ENCODE results near the gene ACP7. TPM values are rescaled to one million over a fixed set of nuclear protein-coding genes. Genes with fewer than 3 reads are reported as not detected.

Gene ACP7
- total and polyA plus RNA-seq, 12 donors = not detected

DNA sequence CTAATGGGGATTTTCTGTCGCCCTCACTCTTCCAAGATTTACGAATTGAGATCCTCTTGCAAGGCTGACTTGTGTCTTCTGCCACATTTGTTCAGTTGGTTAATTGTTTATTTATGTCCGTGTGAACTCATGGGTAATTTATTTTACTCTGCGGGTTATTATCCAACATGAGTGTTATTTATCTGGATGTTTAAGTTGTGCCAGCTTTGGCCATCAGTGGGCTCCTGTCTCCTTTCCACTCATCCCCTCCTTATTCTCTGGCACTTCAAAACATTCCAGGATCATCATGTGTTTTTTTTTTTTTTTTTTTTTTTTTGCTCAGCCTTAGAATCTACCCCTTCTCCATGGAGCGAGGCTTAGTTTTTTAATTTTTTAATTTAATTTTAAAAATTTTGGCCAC, 19.0 kb downstream of the ACP7 start:
- 38 to 73% (median 54%) methylated on average over 5 of the region's 5 CpGs for WGBS, 4 donors
- H3K27me3 ChIP-seq = peaks cover 8% of the 10 kb centered on the region
- H3K4me3 ChIP-seq = no peak overlapping the region
- no peak overlapping the region for H3K27ac ChIP-seq
- no peaks in the 10 kb centered on the region for H3K9me3 ChIP-seq (replicated peaks in 1 of 3)
- no peaks in the 10 kb centered on the region for H3K4me1 ChIP-seq (replicated peaks in 1 of 2)
- intact Hi-C loops (cut with DNase I) = no loop called here
- DNase-seq = no peak
- TF ChIP-seq, protein P1, sequence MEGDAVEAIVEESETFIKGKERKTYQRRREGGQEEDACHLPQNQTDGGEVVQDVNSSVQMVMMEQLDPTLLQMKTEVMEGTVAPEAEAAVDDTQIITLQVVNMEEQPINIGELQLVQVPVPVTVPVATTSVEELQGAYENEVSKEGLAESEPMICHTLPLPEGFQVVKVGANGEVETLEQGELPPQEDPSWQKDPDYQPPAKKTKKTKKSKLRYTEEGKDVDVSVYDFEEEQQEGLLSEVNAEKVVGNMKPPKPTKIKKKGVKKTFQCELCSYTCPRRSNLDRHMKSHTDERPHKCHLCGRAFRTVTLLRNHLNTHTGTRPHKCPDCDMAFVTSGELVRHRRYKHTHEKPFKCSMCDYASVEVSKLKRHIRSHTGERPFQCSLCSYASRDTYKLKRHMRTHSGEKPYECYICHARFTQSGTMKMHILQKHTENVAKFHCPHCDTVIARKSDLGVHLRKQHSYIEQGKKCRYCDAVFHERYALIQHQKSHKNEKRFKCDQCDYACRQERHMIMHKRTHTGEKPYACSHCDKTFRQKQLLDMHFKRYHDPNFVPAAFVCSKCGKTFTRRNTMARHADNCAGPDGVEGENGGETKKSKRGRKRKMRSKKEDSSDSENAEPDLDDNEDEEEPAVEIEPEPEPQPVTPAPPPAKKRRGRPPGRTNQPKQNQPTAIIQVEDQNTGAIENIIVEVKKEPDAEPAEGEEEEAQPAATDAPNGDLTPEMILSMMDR (IDR thresholded peaks at IDR 0.05) = no peak
- TF ChIP-seq POLR2A (IDR thresholded peaks at IDR 0.05) = no peak
- no peaks in the 10 kb centered on the region for H3K36me3 ChIP-seq (replicated peaks in 1 of 2)

GRCh38 chr19:39104186-39104596, 20.0 kb downstream of the ACP7 start:
- no peak for TF ChIP-seq POLR2A (IDR thresholded peaks at IDR 0.05)
- Histone ChIP-seq H3K9me3 (replicated peaks in 1 of 3) (no peaks in the 10 kb centered on the region), H3K4me3 (no peak overlapping the region), H3K36me3 (replicated peaks in 1 of 2) (no peaks in the 10 kb centered on the region), H3K27ac (no peak overlapping the region), H3K27me3 (no peaks in the 10 kb centered on the region), H3K4me1 (replicated peaks in 1 of 2) (no peaks in the 10 kb centered on the region)
- no peak for DNase-seq
- intact Hi-C loops (cut with DNase I) = no loop called here
- WGBS, 4 donors = 63 to 77% (median 64%) methylated on average over 5 of the region's 5 CpGs

- H3K4me1 ChIP-seq (replicated peaks in 1 of 2) = no peaks in the 10 kb centered on the region
- H3K4me3 ChIP-seq = no peak overlapping the region
- H3K9me3 ChIP-seq (replicated peaks in 1 of 3) = no peaks in the 10 kb centered on the region
- intact Hi-C loops (cut with DNase I) = no loop called here
- no peaks in the 10 kb centered on the region for H3K27me3 ChIP-seq
- H3K27ac ChIP-seq = no peak overlapping the region
- DNase-seq = no peak
- H3K36me3 ChIP-seq (replicated peaks in 1 of 2) = no peaks in the 10 kb centered on the region
- 53 to 74% (median 63%) methylated on average over 7 of the region's 7 CpGs for WGBS, 4 donors
- TF ChIP-seq POLR2A (IDR thresholded peaks at IDR 0.05) = no peak
- TF ChIP-seq, protein P1 (IDR thresholded peaks at IDR 0.05) = no peak
These were observed 22.0 kb downstream of the ACP7 start for GRCh38 chr19:39106194-39106593.

DNA sequence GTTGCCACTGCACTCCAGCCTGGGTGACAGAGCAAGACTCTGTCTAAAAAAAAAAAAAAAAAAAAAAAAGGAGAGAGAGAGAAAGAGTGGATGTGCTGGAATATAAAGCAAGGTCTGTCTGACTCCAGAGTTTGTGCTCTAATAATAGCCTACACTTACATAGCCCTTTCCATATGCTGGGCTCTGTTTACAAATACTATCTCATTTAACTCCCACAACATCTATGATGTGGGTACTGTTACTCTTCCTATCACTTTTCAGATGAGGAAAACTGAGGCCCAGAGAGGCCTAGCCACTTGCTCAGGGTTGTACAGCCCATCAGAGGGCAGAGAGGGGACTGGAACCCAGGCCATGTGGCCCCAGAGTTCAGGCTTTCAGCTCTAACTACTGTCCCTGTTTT, 25.5 kb downstream of the ACP7 start:
- intact Hi-C loops (cut with DNase I) = loop anchor here in 1 of 2 donors (5.0 kb wide), 1 partner anchor 218 kb away; no protein-coding TSS in a partner anchor
- no peaks in the 10 kb centered on the region for H3K36me3 ChIP-seq (replicated peaks in 1 of 2)
- H3K4me3 ChIP-seq = no peak overlapping the region
- TF ChIP-seq POLR2A (IDR thresholded peaks at IDR 0.05) = no peak
- TF ChIP-seq, protein P1 (IDR thresholded peaks at IDR 0.05) = no peak
- no peaks in the 10 kb centered on the region for H3K9me3 ChIP-seq (replicated peaks in 1 of 3)
- DNase-seq = no peak
- H3K27me3 ChIP-seq = no peaks in the 10 kb centered on the region
- H3K27ac ChIP-seq = no peak overlapping the region
- peaks cover 3 to 6% of the 10 kb centered on the region in 2 donors for H3K4me1 ChIP-seq (replicated peaks in 1 of 2)

GRCh38 chr19:39110263-39110967, 26.2 kb downstream of the ACP7 start:
- no peak overlapping the region for H3K4me3 ChIP-seq
- H3K36me3 ChIP-seq (replicated peaks in 1 of 2) = no peaks in the 10 kb centered on the region
- intact Hi-C loops (cut with DNase I) = loop anchor here in 1 of 2 donors (5.0 kb wide), 1 partner anchor 217 kb away; no protein-coding TSS in a partner anchor
- TF ChIP-seq, protein P1 (IDR thresholded peaks at IDR 0.05) = peak; percentile 55 to 77 (median 65)
- no peak for TF ChIP-seq POLR2A (IDR thresholded peaks at IDR 0.05)
- peaks cover 3 to 6% of the 10 kb centered on the region in 2 donors for H3K4me1 ChIP-seq (replicated peaks in 1 of 2)
- 16 to 28% (median 21%) methylated on average over 8 to 16 of the region's 16 CpGs for WGBS, 4 donors
- H3K27me3 ChIP-seq = no peaks in the 10 kb centered on the region
- H3K27ac ChIP-seq = no peak overlapping the region
- peak in 6 of 7 donors; percentile 58 to 83 (median 72) for DNase-seq
- H3K9me3 ChIP-seq (replicated peaks in 1 of 3) = no peaks in the 10 kb centered on the region

Measured in adrenal gland (tissue), 12 donors.